RCC 7860 (cell line): ENCODE measurements around the gene AVPR2.

Experiments used
- DNase-seq: peaks from one replicate; pipeline ENCODE4 v3.0.0-alpha.2; 2015; ENCODE audit warnings: low spot score
- FAIRE-seq: peaks from 2 replicates; lab custom pipeline; 2012; peaks lifted over from hg19 to GRCh38; lab: Jason Lieb, UNC

AVPR2 gene

GRCh38 chrX:153930011-153930910, 25.8 kb downstream of the AVPR2 start:
- no peak for DNase-seq
- FAIRE-seq, result no peak

- FAIRE-seq, result no peak
- DNase-seq, result no peak
Observed at GRCh38 chrX:153931151-153931550, 26.7 kb downstream of the AVPR2 start.

- no peak for DNase-seq
- FAIRE-seq, result no peak
Observed at GRCh38 chrX:153931748-153932147, 27.3 kb downstream of the AVPR2 start.

GRCh38 chrX:153932220-153932915, 27.9 kb downstream of the AVPR2 start:
- FAIRE-seq (no peak), DNase-seq (no peak)

- FAIRE-seq (peak; percentile 48), DNase-seq (peak; percentile 12)
Observed at GRCh38 chrX:153933748-153934147, 29.3 kb downstream of the AVPR2 start.

- DNase-seq, result no peak
Observed at GRCh38 chrX:153934148-153934761, 29.8 kb downstream of the AVPR2 start.

GRCh38 chrX:153934762-153935325, 30.4 kb downstream of the AVPR2 start, which contains the start of gene NAA10:
Gene NAA10 (minus strand): TSS chrX:153935037. CDS start chrX:153934904, 133 bp downstream.
- FAIRE-seq (no peak), DNase-seq (peak; percentile 30)

More at GRCh38 chrX:153934148-153934761, 29.8 kb downstream of the AVPR2 start:
- no peak for FAIRE-seq

- no peak for FAIRE-seq
Observed at GRCh38 chrX:153935326-153935851, 30.9 kb downstream of the AVPR2 start.

GRCh38 chrX:153937056-153937455, 32.6 kb downstream of the AVPR2 start:
- no peak for FAIRE-seq

More at GRCh38 chrX:153935326-153935851, 30.9 kb downstream of the AVPR2 start:
- peak; percentile 3 for DNase-seq

GRCh38 chrX:153938226-153938786, 33.8 kb downstream of the AVPR2 start:
- FAIRE-seq (no peak), DNase-seq (no peak)

More at GRCh38 chrX:153937056-153937455, 32.6 kb downstream of the AVPR2 start:
- no peak for DNase-seq

GRCh38 chrX:153939573-153939972, 35.1 kb downstream of the AVPR2 start:
- no peak for DNase-seq
- no peak for FAIRE-seq

- DNase-seq, result no peak
- no peak for FAIRE-seq
Observed at GRCh38 chrX:153941336-153942252, 37.1 kb downstream of the AVPR2 start.

- no peak for DNase-seq
- FAIRE-seq, result no peak
Observed at GRCh38 chrX:153944140-153944799, 39.8 kb downstream of the AVPR2 start, which contains the start of gene RENBP. Gene RENBP (minus strand): TSS chrX:153944643. CDS start chrX:153944610, 33 bp downstream.

GRCh38 chrX:153944800-153945150, 40.3 kb downstream of the AVPR2 start:
- no peak for FAIRE-seq
- no peak for DNase-seq

GRCh38 chrX:153945956-153946943, 41.8 kb downstream of the AVPR2 start:
- FAIRE-seq (no peak), DNase-seq (no peak)

- FAIRE-seq, result peak; percentile 88
Observed at GRCh38 chrX:153947009-153947769, 42.7 kb downstream of the AVPR2 start.

GRCh38 chrX:153948002-153948466, 43.6 kb downstream of the AVPR2 start:
- DNase-seq, result no peak
- FAIRE-seq, result no peak

More at GRCh38 chrX:153947009-153947769, 42.7 kb downstream of the AVPR2 start:
- DNase-seq, result peak; percentile 68
